ENCODE results near the gene PDCD1LG2.

The PDCD1LG2 gene

DNA sequence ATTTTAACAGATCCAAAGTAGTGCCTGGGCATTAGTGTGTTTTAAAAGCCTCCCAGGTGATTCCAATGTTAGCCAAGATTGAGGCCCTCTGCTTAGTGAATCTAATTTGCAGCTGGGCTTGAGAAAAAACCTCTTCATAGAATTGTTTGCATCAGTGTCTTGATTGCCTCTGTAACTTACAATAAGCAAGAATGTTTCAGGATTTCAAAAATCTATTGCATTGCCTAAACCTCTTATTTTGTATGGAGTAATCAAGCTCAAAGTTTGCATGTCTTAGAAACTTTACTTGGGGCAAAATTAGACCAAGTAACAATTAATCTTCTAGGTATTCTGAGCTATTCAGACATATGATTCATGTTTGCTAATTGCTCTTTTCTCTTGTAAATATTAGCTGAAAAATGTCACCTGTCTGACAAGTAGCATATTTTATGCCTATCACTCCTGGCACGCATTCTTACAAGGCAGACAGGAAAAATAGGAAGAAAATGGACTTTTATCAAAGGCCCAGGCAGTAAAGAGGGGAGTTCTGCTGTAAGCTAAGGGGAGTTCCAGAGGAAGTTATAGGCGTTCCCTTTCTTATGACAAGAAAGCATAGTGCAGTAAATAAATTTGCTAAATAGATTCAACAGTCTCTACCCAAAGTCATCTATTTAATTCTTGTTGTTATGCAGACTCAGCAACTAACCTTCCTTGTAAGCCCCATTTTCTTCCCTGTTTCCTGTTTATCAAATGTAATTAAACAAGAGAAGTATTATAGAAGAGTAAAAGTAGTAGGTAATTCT lies 21.0 kb downstream of the PDCD1LG2 start:
- DNase-seq (ENCODE audit: low read depth): no peak

DNA sequence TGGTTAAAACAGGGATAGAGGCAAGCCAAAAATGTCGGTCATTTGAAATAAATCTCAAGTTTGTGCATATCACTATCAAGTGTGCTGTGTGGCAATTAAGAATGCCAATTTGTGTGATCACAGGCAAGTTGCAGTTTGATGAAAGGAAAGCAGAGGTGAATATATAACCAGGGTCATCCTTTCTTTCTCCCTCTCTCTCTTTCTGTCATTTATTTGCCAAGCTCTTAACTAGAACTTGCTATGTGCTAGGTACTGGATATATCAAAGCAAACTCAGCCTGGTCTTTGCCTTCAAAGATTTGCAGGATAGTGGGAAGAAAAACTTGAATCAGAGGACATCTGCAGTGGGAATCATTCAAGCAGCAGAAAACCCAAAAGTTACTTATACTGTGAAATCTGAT lies 22.0 kb downstream of the PDCD1LG2 start:
- DNase-seq (ENCODE audit: low read depth): no peak

DNA sequence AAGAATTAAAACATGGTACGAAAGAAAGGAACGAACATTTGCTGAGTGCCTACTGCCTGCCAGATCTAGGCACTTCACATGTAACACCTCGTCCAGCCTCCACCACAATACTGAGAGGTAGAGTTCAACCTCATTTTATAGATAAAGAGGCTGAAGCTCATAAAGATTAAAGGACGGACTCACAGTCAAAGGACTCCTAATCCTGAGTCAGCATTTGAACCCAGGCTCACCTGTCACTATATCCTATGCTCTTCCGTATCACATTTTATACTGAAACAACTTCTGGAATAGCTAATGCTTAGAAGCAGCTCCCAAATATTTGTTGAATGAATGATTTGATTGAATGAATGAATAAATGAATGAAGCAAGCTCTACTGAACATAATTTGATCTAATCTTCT lies 22.5 kb downstream of the PDCD1LG2 start:
- no peak for DNase-seq (ENCODE audit: low read depth)

DNA sequence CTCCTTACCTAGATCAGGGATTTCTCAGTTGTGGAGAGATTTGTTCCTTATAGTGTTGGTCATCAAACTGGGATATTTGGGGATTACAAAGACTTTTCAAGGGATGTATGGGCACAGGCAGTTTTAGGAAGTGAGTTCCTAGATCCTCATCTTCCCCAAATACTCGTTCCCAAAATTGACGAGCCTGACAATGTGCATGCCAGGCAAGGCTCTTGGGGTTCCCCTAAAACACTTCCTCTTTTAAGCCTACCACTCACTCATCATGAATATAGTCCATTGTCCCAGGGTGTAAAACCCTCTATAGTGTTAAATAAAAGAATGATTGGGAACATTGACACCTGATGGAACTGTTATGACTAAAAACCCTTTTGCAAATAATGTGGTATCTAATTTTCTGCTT lies 26.4 kb downstream of the PDCD1LG2 start:
- no peak for DNase-seq (ENCODE audit: low read depth)

DNA sequence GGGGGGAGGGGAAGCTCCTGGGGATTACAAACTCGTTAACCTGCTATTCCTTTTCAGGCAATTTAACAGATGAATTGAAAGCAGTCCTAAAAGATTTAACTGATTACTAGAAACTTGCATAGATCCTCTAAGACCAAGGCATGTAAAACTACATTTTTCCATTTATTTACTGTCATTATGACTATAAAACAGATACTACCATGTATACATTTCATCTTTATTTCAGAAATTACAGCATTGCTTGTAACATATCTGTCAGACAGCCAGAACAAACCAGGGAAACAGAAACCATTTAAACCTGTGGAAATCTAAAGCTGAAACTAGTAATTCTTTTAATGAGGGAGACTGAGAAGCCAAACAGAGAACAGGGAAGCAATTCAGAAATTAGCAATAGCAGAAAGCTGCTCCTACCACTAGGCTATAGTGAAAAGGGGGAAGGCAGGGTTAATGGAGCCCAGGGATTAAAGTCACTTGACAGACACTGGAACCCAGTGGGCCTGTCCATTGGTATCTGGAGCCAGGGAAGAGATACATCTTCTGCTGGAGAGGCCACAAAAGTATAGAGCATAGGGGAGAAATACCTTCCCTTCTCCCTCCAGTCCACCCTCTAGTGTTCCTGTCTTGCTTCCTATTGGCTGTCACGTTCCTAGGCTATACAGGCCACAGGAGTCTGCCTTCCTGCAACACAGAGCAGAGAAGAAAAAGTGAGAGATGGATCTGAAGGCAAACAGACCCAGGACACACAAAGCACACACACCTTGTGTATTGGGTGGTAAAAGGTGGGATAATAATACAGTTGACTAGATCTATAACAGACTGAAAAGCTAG lies 33.8 kb downstream of the PDCD1LG2 start:
- DNase-seq (ENCODE audit: low read depth): no peak

DNA sequence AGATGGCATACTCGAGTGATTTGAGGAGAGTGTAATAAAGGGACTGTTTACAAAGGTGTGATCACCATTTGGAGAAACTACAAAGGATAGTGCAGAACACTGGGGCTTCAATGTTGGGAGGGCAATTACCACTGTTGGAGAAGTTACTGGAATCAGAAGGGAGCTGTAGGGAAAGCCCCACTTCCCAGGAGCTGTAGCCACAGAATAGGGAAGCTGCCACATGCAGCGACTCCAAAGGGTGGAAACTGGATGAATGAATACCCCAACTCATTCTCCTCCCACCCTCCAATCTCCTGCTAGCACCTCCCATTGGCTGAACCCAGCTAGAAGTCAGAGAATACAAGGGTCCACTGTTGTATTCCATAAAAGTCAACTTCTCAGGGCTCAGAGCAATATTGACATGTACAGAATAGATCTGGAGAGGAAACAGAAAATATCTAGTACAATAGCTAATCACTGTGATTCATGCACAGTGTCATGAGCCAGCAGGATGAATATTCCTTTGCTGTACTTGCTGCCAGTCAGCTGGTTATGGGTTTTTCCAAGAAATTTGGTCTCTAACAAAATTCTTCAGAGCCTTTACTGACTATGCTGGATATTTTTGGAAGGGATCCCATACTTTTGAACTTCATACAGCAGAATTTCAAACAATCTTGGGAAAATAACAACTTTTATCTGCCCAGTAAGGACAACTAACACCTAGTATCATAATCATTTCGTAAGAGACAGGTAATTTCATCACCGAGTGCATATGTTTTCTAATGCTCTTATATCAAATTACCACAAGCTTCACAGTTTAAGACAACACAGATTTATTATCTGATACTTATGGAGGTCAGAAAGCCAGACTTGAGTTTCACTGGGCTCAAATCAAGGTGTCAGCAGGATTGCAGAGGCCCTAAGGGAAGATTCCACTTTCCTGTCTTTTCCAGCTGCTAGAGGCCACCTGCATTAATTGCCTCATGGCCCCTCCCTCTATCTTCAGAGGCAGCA lies 39.6 kb downstream of the PDCD1LG2 start:
- DNase-seq (ENCODE audit: low read depth): no peak

DNA sequence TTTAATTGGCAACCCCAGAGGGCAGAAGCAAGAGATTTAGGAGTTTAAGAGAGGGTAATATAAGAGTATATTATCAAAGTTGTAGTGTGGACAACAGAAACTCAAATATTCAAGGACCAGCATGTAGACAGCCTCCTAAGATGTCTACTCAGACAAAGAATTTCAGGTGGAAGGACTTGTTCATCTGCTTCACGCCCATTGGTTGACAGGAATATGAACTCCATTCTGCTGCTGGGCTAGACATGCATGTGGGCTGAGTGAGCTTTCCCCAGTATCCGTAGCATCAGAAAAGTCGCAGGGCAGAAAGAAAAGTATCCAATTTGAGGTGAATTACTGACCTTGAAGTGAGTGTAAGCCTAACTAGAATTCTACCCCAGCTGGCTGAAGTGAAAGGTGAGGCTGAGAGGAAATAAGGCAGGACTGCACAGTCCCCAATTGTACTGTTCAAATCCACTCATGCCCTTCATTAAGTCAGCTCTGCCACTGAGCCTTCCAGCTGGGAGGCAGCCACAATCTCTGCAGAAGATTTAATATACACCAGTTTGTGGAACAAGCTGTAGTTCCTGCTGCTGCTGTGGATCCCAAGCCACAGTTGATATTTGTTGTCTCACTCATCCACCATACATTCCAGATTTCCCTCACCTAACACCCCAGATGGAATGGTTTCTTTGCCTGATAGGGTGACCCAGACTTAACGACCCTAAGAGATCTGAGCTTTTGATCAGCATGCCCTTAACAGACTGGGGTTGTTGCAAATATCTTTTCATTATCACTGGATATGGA lies 41.2 kb downstream of the PDCD1LG2 start:
- no peak for DNase-seq (ENCODE audit: low read depth)

DNA sequence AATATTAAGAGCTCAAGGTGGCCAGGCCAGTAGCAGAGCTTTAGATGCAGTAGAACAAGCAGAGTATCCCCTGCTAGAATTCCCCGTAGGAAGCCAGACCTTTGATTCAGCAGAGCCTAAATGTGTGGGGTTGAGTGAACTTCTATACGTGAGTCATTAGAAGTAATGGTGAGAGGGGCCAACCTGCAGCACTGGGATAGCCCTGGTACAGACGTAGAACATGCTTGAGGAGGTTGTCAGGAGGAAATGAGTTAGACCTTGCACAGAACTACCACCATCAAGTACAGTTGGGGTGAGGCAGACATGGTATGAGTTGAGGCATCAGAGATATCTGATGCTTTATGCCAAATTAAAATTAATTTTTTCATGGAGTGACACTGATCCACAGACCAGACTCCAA lies 42.0 kb downstream of the PDCD1LG2 start:
- DNase-seq (ENCODE audit: low read depth): no peak

DNA sequence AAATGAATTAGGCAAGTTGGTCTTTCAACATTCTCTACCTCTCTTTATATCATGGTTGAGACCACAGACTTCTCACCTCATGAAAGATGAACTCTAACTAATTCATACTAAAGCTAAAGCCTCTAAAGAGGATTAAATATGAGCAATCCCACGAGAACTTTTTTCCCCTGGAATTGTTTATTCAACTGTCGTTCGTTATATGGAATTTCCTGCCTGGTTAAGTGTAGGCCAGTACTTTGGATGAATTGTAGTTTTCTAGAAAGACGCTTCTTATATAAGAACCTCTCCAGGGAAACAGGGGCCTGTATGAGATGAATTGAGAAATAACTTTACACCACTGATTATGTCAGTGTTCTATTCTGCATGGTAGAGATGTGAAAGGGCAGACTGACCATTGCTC lies 42.9 kb downstream of the PDCD1LG2 start:
- DNase-seq (ENCODE audit: low read depth): no peak

DNA sequence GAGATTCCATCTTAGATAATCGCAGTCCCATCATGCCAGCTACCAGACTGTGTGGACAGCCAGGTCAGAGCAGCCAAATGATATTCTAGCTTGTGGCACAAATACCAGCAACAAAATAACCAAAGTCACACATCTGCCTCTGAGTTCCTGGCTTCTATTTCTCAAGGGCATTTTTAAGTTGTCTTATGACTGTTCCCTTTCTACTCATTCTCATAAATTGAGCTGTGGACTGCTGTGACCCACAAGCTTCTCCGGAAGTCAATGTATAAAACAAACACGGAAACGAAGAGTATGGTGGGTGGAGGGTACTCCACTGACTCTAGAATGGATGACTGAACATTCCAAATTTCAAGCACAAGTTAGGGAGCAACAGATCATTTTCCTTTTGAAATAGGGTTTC lies 43.9 kb downstream of the PDCD1LG2 start:
- no peak for DNase-seq (ENCODE audit: low read depth)

DNA sequence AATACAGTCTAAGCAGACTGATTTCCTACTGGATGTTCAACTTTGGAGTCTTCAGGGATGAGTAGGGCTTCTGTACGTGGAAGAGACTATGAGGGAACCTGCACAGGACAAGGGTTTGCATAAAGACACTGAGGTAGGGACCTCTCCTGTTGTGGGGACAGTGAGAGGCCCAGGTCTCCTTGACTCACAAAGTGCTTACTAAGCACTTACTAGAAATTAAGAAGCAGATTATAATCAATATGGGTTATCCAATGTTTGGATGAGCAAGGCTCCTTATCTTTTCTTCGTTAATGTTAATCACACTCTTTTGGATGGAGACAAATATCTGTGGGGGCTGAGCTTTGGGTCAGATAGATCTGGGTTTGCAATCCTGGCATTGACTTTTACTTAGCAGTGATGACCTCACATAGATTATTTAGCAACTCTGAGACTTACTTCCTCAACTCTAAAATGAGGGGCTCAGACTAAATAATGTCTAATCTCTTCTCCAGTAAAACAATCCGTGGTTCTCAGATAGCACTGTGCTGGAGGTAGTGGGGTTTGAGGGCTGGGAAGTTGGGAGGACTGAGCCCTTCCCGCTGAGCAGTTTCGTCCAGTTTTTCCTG lies 45.9 kb downstream of the PDCD1LG2 start:
- no peak for DNase-seq (ENCODE audit: low read depth)

DNA sequence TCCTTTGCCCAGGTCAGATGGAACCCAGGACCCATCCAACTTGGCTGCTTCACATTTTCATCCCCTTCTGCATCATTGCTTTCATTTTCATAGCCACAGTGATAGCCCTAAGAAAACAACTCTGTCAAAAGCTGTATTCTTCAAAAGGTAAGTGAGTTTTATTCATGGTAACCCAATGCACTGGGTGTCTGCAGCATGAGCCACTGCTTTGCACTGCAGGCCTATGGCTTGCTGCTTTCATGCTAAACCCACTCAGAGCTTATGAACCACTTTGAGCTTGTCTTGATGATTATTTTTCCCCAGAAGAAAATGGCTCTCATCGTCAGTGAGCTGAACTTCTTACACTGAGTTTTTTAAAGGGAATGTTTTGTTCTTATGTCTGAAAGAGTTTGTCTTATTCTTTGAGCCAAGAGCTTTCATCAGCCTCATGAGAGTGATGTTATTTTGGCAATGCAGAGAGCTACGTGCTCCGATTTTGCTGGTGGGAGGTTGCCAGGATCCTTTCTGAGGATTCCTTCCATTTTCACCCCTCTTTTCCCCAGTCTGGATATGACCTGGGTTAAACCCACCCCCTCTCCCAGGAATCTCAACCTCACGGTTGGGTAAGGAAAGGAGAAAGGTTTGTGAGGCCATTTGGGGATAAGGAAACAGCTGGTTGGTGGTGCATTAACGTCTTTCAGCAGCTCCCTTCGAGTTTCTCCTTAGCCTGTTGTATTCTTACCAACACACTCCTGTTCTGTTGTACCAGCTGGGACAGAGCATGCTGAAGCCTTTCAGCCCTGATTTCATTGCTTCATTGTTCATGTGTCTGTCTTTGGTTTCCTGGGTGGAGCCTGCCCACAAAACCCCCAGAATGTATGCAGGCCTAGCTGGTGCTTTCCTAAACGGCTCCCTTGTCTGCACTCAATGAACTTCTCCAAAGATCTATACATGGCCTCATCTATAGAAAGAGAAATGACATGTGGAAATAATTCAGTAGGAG lies 47.6 kb downstream of the PDCD1LG2 start:
- peak; percentile 4 for DNase-seq (ENCODE audit: low read depth)

DNA sequence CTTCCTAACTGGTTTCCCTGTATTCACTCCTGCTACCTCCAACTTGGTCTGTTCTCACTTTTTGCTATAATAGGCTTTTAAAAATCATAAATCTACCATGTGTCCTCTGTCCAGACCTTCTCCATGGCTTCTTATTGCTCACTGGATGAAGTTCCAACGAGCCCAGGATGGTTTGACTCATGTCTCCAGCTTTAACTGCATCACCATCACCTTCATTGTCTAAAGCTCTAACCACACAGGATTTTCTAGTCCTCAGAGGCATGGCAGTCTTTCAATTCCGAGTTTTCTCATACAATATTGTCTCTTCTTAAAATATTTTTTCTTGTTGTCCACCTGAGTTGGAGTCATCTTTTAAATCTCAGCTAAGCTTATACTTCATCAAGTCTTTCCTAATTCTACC lies 49.3 kb downstream of the PDCD1LG2 start:
- no peak for DNase-seq (ENCODE audit: low read depth)

DNA sequence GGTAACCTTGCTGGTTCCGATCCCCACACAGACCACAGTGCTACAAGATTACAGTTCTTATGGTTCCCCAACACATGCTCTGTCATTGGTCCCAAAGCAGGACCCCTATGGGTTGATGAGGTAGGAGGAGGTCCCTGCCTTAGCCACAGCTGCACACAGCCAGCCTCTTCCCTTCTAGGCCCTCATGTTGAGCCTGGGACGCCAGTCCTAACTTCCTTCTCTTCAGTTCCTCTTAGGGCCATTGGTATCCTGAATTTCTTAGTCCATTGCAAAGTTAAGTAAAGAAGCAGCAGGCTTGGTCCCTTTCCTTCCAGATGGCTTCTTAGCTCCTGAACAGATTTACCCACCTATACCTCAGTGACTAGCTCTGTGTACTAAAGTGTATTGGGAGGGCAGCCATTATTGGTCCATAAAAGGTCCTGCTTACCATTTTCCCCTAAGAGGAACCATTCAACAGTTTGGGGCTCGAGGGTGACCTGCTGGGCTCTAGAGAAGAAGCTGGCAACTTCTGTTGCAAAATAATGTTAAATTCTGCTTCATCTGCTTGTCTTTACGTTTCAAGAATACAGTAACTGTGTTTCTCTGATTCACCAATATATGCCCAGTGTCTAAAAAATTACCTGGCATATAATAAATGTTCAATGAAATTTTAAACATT lies 50.2 kb downstream of the PDCD1LG2 start:
- no peak for DNase-seq (ENCODE audit: low read depth)

DNA sequence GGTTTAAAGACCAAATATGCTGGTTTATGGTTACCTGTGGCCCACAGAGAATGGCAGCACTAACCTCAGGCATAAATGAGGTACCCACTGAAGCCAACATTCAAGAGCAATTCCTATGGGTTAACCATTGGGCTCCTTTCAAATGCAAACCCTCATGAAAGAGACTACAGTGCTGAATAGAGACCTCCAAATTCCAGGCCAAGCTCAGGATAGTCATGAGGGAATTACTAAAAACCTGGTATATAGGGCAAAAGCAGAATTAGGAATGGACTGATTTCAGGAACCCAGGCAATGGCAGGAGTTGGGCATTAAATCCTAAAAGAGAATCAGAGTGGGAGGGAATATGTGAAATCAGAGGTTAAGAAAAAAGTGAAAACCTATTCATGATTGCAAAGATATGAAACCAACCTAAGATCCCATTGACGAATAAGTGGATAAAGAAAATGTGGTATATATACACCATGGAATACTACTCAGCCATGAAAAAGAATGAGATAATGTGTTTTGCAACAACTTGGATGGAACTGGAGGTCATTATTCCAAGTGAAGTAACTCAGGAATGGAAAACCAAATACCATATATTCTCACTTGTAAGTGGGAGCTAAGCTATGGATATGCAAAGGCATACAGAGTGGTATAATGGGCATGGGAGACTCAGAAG lies 51.6 kb downstream of the PDCD1LG2 start:
- DNase-seq (ENCODE audit: low read depth): no peak

DNA sequence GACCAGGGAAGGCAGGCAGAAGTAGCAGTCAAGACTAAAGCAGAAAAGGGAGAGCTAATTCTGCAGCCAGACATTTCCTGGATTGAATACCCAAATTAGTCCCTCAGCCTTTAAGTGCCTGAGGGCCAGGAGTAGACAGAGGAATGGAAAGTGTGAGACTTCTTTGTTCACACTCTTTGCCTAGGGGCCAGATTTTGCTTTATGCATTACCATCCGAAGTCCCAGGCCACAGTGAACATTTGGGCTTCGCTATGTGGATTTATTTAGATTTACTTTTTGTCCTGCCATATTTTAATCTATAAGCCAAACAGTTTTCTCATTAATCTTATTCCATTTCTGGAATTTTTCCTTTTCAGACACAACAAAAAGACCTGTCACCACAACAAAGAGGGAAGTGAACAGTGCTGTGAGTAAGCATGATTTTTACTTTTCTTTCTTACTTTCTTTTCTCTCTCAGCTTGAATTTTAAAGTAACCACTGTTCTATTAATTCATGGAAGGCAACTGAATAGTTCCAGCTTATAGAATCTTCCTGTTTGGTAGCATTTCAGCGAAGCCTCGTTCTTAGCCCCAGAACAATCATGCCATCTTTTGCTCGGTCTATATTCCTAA lies 52.6 kb downstream of the PDCD1LG2 start:
- DNase-seq (ENCODE audit: low read depth): no peak

DNA sequence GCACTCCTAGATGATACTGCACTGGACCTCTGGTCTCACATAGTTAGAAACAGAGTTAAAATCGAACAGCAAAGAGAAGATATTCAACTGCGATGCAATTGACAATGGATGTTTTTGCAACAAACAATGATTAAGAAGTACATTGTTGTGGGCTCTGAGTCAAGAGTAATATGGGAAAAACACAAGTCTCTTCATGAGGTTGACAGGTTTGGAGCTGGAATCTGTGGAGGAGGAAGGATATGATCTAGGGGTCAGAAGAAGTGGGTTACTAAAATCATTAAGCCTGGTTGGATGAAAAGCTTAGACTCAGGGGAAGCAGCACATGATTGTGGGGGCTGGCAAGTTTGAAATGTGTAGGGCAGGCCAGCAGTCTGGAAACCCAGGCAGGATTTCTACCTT lies 53.1 kb downstream of the PDCD1LG2 start:
- no peak for DNase-seq (ENCODE audit: low read depth)

DNA sequence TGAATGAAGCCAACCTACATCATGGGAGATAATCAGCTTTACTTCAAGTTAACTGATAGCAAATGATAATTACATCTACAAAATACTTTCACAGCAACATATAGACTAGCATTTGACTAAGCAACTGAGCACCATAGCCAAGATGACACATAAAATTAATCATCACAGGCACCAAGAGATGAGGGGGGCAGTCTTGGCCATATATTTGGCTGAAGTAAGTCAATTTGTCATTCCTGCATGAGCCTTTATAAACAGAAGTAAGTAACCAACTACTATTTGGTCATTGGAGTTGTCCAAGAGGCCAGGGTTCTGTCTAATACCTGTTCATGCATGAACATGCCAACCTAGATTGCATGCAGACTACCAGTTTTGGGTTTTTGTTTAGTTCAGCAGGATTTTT lies 53.6 kb downstream of the PDCD1LG2 start:
- no peak for DNase-seq (ENCODE audit: low read depth)

All from stimulated activated CD8-positive, alpha-beta memory T cell treated with anti-CD3 and anti-CD28 coated beads, Interleukin-12 subunit alpha, Interleukin-12 subunit beta, amount 100 ng/mL, for 4 hours (primary cell).